T-helper 1 cell treated with Interleukin-12 subunit alpha and Interleukin-12 subunit beta and Interleukin-4 antibody, amounts not matched to agents 30 ng/mL and 1 ng/mL, for 36 hours (primary cell): ENCODE measurements around the gene SBSN. TPM values are rescaled to one million over a fixed set of nuclear protein-coding genes. Genes with fewer than 3 reads are reported as not detected.

ENCODE experiments used
- intact Hi-C: fragments of 100-400 bp; cut with micrococcal nuclease; formaldehyde crosslinking; loops from one replicate; pipeline ENCODE4 v1.15.1; 2024
- total RNA-seq: library from RNA; stranded (reverse); gene quantifications from 2 replicates; pipeline ENCODE4 v1.2.3, GENCODE V29; 2022

Gene SBSN
- total RNA-seq, 1 donor from 2014 or later, result not detected

GRCh38 chr19:35509861-35510625, 18.1 kb downstream of the SBSN start:
- intact Hi-C loops, result loop anchor here (1.0 kb wide), 1 partner anchor 82 kb away; no protein-coding TSS in a partner anchor

GRCh38 chr19:35509018-35509652, 19.0 kb downstream of the SBSN start:
- intact Hi-C loops, result no loop called here

GRCh38 chr19:35508129-35508528, 20.0 kb downstream of the SBSN start:
- intact Hi-C loops, result no loop called here

- intact Hi-C loops, result no loop called here
Observed at GRCh38 chr19:35507561-35507960, 20.6 kb downstream of the SBSN start.

GRCh38 chr19:35506011-35506410, 22.1 kb downstream of the SBSN start:
- intact Hi-C loops, result no loop called here

GRCh38 chr19:35502751-35503150, 25.4 kb downstream of the SBSN start:
- intact Hi-C loops, result no loop called here

- intact Hi-C loops, result no loop called here
Observed at GRCh38 chr19:35501684-35502083, 26.4 kb downstream of the SBSN start.

GRCh38 chr19:35500611-35501010, 27.5 kb downstream of the SBSN start:
- intact Hi-C loops, result no loop called here

- intact Hi-C loops, result no loop called here
Observed at GRCh38 chr19:35498984-35499527, 29.1 kb downstream of the SBSN start.

- intact Hi-C loops, result no loop called here
Observed at GRCh38 chr19:35498220-35498619, 29.9 kb downstream of the SBSN start.

GRCh38 chr19:35497406-35497805, 30.7 kb downstream of the SBSN start:
- intact Hi-C loops, result no loop called here

GRCh38 chr19:35495107-35496064, 32.7 kb downstream of the SBSN start:
- intact Hi-C loops, result loop anchor here (1.0 kb wide), 3 partner anchors 143 to 428 kb away; no protein-coding TSS in a partner anchor

GRCh38 chr19:35493971-35494370, 34.1 kb downstream of the SBSN start:
- intact Hi-C loops, result no loop called here

- intact Hi-C loops, result no loop called here
Observed at GRCh38 chr19:35491836-35492360, 36.2 kb downstream of the SBSN start.

GRCh38 chr19:35490364-35490763, 37.7 kb downstream of the SBSN start, which contains the start of gene KRTDAP:
Gene KRTDAP (minus strand): TSS chr19:35490464. CDS start chr19:35490442, 22 bp downstream.
- intact Hi-C loops, result no loop called here

GRCh38 chr19:35488677-35489076, 39.4 kb downstream of the SBSN start:
- intact Hi-C loops, result no loop called here

GRCh38 chr19:35487656-35488182, 40.4 kb downstream of the SBSN start:
- intact Hi-C loops, result no loop called here

GRCh38 chr19:35486268-35486708, 41.8 kb downstream of the SBSN start:
- intact Hi-C loops, result no loop called here

- intact Hi-C loops, result no loop called here
Observed at GRCh38 chr19:35484252-35485036, 43.7 kb downstream of the SBSN start.

GRCh38 chr19:35483089-35483488, 45.0 kb downstream of the SBSN start:
- intact Hi-C loops, result no loop called here
